NCI-H1694 (cell line): Measurements from ENCODE around the gene HS3ST2.
"Not testable (repeated sequence)": the region's sequence is repeated elsewhere in the genome, so short reads cannot be mapped to it uniquely, and the experiment has no call there.

Source experiments
- DNase-seq: peaks from one replicate; lab custom pipeline; 2025; lab: John Stamatoyannopoulos, UW

The HS3ST2 gene

GRCh38 chr16:22813223-22813947, 577 bp upstream of the HS3ST2 start:
- DNase-seq: no peak

GRCh38 chr16:22814711-22815105, 746 bp downstream of the HS3ST2 start:
- DNase-seq: no peak

GRCh38 chr16:22815863-22816262, 1.9 kb downstream of the HS3ST2 start:
- no peak for DNase-seq

- no peak for DNase-seq
These were observed 2.5 kb downstream of the HS3ST2 start for GRCh38 chr16:22816475-22816874.

- not testable (repeated sequence) for DNase-seq
These were observed 4.8 kb downstream of the HS3ST2 start for GRCh38 chr16:22818736-22819135.

GRCh38 chr16:22838681-22839080, 24.7 kb downstream of the HS3ST2 start:
- no peak for DNase-seq

GRCh38 chr16:22842031-22842430, 28.1 kb downstream of the HS3ST2 start:
- DNase-seq: not testable (repeated sequence)

- DNase-seq: no peak
These were observed 29.2 kb downstream of the HS3ST2 start for GRCh38 chr16:22843122-22843521.

GRCh38 chr16:22843856-22844255, 29.9 kb downstream of the HS3ST2 start:
- DNase-seq: no peak

GRCh38 chr16:22844416-22844815, 30.5 kb downstream of the HS3ST2 start:
- no peak for DNase-seq

GRCh38 chr16:22847100-22847499, 33.1 kb downstream of the HS3ST2 start:
- no peak for DNase-seq

GRCh38 chr16:22847690-22848089, 33.7 kb downstream of the HS3ST2 start:
- no peak for DNase-seq

- DNase-seq: no peak
These were observed 34.5 kb downstream of the HS3ST2 start for GRCh38 chr16:22848451-22848850.

GRCh38 chr16:22849517-22849916, 35.6 kb downstream of the HS3ST2 start:
- DNase-seq: no peak

- no peak for DNase-seq
These were observed 41.3 kb downstream of the HS3ST2 start for GRCh38 chr16:22855231-22855630.

GRCh38 chr16:22857296-22858025, 43.5 kb downstream of the HS3ST2 start:
- no peak for DNase-seq

GRCh38 chr16:22859925-22860324, 46.0 kb downstream of the HS3ST2 start:
- DNase-seq: no peak

GRCh38 chr16:22861580-22861979, 47.6 kb downstream of the HS3ST2 start:
- no peak for DNase-seq

- DNase-seq: no peak
These were observed 48.1 kb downstream of the HS3ST2 start for GRCh38 chr16:22862046-22862445.

GRCh38 chr16:22864375-22864774, 50.4 kb downstream of the HS3ST2 start:
- DNase-seq: no peak

- no peak for DNase-seq
These were observed 54.7 kb downstream of the HS3ST2 start for GRCh38 chr16:22868593-22869224.

- DNase-seq: no peak
These were observed 57.9 kb downstream of the HS3ST2 start for GRCh38 chr16:22871861-22872260.

- DNase-seq: no peak
These were observed 60.4 kb downstream of the HS3ST2 start for GRCh38 chr16:22874394-22874793.
